ENCODE measurements around the gene AFF2.

The AFF2 gene

DNA sequence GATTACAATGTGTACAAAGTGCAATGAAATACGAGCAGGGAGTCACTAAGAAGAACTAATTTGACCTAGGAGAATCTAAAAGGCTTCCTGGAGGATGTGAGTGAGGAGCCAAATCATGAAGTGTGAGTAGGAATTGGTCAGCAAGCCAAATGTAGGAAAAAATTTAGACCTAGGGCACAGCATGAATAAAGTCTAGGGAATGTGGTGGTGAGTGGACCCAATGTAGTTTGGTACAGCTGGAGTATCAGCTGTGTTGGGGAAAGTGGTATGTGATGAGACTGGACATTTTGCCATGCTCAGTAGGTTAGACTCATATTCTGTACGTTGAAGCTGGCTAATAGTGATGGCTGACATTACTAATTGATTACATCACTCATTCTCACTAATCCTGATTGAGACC, 191.0 kb downstream of the AFF2 start:
- TF ChIP-seq, protein P1, sequence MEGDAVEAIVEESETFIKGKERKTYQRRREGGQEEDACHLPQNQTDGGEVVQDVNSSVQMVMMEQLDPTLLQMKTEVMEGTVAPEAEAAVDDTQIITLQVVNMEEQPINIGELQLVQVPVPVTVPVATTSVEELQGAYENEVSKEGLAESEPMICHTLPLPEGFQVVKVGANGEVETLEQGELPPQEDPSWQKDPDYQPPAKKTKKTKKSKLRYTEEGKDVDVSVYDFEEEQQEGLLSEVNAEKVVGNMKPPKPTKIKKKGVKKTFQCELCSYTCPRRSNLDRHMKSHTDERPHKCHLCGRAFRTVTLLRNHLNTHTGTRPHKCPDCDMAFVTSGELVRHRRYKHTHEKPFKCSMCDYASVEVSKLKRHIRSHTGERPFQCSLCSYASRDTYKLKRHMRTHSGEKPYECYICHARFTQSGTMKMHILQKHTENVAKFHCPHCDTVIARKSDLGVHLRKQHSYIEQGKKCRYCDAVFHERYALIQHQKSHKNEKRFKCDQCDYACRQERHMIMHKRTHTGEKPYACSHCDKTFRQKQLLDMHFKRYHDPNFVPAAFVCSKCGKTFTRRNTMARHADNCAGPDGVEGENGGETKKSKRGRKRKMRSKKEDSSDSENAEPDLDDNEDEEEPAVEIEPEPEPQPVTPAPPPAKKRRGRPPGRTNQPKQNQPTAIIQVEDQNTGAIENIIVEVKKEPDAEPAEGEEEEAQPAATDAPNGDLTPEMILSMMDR (IDR thresholded peaks at IDR 0.05; ENCODE audit: low read depth, low read length), result no peak

DNA sequence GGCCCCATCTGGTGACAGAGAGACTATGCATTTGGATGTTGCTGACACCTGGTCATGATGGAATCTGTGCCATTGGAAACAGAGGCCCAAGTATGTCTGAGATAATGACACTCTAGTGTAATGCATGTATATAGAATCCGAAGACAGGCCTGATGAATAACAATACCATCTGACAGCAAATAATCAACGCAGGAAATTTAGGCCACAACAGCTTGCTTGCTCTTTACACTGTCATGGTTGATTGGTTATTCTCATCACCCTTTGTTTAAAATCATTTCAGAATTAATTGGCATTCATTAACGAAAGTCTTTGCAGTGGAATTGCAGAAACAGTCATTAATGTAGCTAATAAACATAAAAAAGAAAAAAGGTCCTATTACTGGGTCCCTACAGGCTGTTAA, 194.8 kb downstream of the AFF2 start:
- DNase-seq (ENCODE audit: low read depth, low spot score), result no peak
- TF ChIP-seq, protein P1 (IDR thresholded peaks at IDR 0.05; ENCODE audit: low read depth, low read length), result no peak
- in situ Hi-C loops (cut with HindIII; ENCODE audit: low sequenced_read_pairs), result no loop called here
- no peak overlapping the region for H3K4me3 ChIP-seq (ENCODE audit: low read depth, low read length)

More for the DNA sequence above, 191.0 kb downstream of the AFF2 start:
- peak; percentile 3 for DNase-seq (ENCODE audit: low read depth, low spot score)
- H3K4me3 ChIP-seq (ENCODE audit: low read depth, low read length), result no peak overlapping the region
- in situ Hi-C loops (cut with HindIII; ENCODE audit: low sequenced_read_pairs), result no loop called here

DNA sequence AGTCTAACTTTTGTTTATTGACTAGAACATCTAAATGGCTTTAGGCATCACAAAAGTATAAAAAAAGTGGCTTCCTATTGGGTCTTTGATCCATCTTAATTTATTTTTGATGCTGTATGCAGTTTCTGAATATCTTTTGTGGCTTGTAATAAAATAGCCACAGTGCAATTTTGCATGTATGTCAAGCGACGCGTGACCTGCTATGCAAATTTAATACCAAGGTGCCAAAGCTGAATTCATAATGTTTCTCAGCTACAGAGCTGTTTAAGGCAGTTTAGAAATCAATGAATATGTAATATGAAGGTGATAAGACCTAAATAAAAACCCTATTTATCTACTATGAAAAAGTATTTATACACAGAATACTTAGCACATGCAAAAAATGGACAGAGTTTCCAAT, 197.8 kb downstream of the AFF2 start:
- in situ Hi-C loops (cut with HindIII; ENCODE audit: low sequenced_read_pairs), result no loop called here
- no peak for DNase-seq (ENCODE audit: low read depth, low spot score)
- TF ChIP-seq, protein P1 (IDR thresholded peaks at IDR 0.05; ENCODE audit: low read depth, low read length), result no peak
- no peak overlapping the region for H3K4me3 ChIP-seq (ENCODE audit: low read depth, low read length)

DNA sequence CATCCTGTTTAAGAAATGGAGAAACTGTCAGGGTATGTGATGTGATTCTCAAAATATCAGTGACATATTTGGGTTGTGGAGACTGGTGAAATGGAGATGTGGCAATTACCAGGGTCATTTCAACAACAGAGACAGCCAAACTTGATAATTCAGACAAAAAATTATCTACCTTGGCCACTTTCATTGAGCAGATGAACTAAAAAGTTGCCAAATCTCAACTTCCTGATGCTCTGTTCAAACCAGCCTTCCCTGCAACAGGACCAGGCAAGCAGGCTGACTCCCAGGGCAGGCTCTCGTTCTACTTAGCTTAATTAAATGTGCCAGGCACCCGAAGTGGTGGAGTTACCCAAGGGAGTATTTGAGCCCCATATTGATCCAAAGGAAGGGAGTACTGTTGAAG, 199.6 kb downstream of the AFF2 start:
- no peak for DNase-seq (ENCODE audit: low read depth, low spot score)
- TF ChIP-seq, protein P1 (IDR thresholded peaks at IDR 0.05; ENCODE audit: low read depth, low read length), result no peak
- in situ Hi-C loops (cut with HindIII; ENCODE audit: low sequenced_read_pairs), result no loop called here
- H3K4me3 ChIP-seq (ENCODE audit: low read depth, low read length), result no peak overlapping the region

DNA sequence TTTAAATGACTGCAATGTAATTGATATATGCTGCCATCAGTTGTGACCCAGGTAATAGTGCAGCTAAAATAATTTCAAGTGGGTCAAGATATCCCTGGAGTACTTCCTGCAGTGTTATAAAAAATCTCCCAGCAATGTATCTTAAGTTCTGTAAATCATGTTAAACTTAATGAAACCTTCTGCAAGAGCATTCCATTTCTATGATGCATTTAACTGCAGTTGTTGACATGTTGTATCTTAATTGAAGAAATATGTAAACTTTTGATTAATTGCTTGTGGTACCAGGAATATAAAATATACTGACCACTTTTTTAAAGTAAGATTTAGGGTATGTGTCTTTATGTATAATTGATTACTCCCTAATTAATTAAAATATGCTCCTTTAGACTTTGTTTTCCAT, 213.6 kb downstream of the AFF2 start:
- in situ Hi-C loops (cut with HindIII; ENCODE audit: low sequenced_read_pairs), result no loop called here
- TF ChIP-seq, protein P1 (IDR thresholded peaks at IDR 0.05; ENCODE audit: low read depth, low read length), result no peak
- DNase-seq (ENCODE audit: low read depth, low spot score), result no peak
- no peak overlapping the region for H3K4me3 ChIP-seq (ENCODE audit: low read depth, low read length)

DNA sequence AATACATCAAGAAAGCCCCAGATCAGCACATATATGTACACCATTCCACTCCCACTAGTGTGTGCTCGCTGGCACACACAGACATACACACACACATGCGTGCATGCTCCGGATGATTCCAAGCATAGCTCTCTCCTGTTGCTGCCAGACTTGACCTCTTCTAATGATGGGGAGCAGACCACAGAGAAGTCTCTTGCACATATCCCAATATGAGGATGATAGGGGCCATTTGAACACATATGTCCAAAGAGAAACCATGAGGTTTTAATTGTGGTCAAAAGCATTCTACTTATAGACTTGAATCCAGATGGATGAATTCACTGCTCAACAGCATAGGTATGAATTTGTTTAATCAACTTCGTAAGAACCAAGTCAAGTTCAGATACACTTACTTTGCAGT, 214.9 kb downstream of the AFF2 start:
- TF ChIP-seq, protein P1 (IDR thresholded peaks at IDR 0.05; ENCODE audit: low read depth, low read length), result no peak
- H3K4me3 ChIP-seq (ENCODE audit: low read depth, low read length), result no peak overlapping the region
- DNase-seq (ENCODE audit: low read depth, low spot score), result no peak
- in situ Hi-C loops (cut with HindIII; ENCODE audit: low sequenced_read_pairs), result no loop called here

DNA sequence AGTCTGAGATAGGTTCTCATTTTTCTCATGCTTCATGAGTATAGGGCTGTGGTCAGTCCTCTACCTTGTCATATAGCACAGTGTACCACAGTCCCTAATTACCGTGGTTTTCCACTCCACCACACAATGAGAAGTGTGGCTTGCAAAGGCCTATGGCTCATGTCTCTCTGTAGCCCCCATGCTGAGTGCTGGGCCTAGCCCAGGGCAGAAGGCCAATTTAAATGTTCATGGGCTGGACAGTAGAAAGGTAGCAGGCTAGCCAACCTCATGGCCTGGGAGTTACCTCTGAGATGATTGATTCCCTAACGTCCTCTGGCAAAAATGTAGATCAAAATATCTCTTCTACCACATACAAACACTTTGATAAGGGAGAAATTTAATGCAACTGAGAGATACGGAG, 222.5 kb downstream of the AFF2 start:
- in situ Hi-C loops (cut with HindIII; ENCODE audit: low sequenced_read_pairs), result no loop called here
- peak; percentile 32 for DNase-seq (ENCODE audit: low read depth, low spot score)

More for the DNA sequence above, 222.5 kb downstream of the AFF2 start:
- TF ChIP-seq, protein P1 (IDR thresholded peaks at IDR 0.05; ENCODE audit: low read depth, low read length), result no peak
- no peak overlapping the region for H3K4me3 ChIP-seq (ENCODE audit: low read depth, low read length)
